Measurements from ENCODE around the gene TMEM150A. TPM values are rescaled to one million over a fixed set of nuclear protein-coding genes. Genes with fewer than 3 reads are reported as not detected.
A peak's percentile ranks its signal among the peaks of the same experiment; 100 is the strongest.
"Not testable (repeated sequence)": the region's sequence is repeated elsewhere in the genome, so short reads cannot be mapped to it uniquely, and the experiment has no call there.

Gene TMEM150A
- total RNA-seq, 1 experiment from 2014 or later = 3.6 TPM

DNA sequence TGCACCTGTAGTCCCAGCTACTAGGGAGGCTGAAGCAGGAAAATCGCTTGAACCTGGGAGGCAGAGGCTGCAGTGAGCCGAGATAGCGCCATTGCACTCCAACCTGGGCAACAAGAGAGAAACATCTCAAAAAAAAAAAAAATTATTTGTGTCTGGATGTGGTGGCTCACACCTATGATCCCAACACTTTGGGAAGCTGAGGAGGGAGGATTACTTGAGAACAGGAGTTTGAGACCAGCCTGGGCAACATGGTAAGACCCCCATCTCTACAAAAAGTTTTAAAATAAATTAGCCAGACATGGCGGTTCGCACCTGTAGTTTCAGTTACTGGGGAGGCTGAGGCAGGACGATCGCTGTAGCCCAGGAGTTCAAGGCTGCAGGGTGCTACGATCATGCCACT, 26.8 kb downstream of the TMEM150A start:
- DNase-seq (ENCODE audit: low read depth) = no peak

GRCh38 chr2:85566265-85566664, 36.2 kb downstream of the TMEM150A start:
- no peak for DNase-seq (ENCODE audit: low read depth)

GRCh38 chr2:85564144-85564563, 38.3 kb downstream of the TMEM150A start:
- no peak for DNase-seq (ENCODE audit: low read depth)

GRCh38 chr2:85561280-85562212, 41.0 kb downstream of the TMEM150A start, which contains the start of gene GGCX:
Gene GGCX (minus strand): TSS chr2:85561493. CDS start chr2:85561428, 65 bp downstream.
- DNase-seq (ENCODE audit: low read depth) = peak; percentile 89

GRCh38 chr2:85560812-85561279, 41.7 kb downstream of the TMEM150A start:
- DNase-seq (ENCODE audit: low read depth) = no peak

GRCh38 chr2:85560403-85560726, 42.1 kb downstream of the TMEM150A start:
- not testable (repeated sequence) for DNase-seq (ENCODE audit: low read depth)

GRCh38 chr2:85558160-85558559, 44.3 kb downstream of the TMEM150A start:
- DNase-seq (ENCODE audit: low read depth) = no peak

GRCh38 chr2:85557130-85557529, 45.4 kb downstream of the TMEM150A start:
- DNase-seq (ENCODE audit: low read depth) = no peak

- no peak for DNase-seq (ENCODE audit: low read depth)
Measured at GRCh38 chr2:85554980-85555612, 47.4 kb downstream of the TMEM150A start.

GRCh38 chr2:85553184-85553583, 49.3 kb downstream of the TMEM150A start:
- DNase-seq (ENCODE audit: low read depth) = no peak

GRCh38 chr2:85551698-85552678, 50.5 kb downstream of the TMEM150A start:
- DNase-seq (ENCODE audit: low read depth) = peak; percentile 70

GRCh38 chr2:85550486-85550885, 52.0 kb downstream of the TMEM150A start:
- no peak for DNase-seq (ENCODE audit: low read depth)

- DNase-seq (ENCODE audit: low read depth) = peak; percentile 75
Measured at GRCh38 chr2:85549826-85550225, 52.7 kb downstream of the TMEM150A start.

DNA sequence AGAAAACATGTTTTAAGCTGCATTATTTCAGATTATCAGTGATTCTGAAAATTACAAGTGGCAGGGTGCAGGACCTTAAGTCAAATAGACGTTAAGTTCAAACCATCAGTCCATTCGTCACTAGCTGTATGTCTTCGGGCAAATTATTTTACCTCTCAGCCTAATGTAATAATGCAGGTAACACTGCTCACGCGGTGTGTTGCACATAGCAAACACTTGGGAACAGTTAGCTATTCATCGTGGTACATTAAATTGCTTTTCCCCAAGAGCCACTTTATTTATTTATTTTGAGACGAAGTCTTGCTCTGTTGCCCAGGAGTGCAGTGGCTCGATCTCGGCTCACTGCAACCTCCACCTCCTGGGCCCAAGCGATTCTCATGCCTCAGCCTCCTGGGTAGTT, 53.4 kb downstream of the TMEM150A start:
- no peak for DNase-seq (ENCODE audit: low read depth)

- DNase-seq (ENCODE audit: low read depth) = no peak
Measured at GRCh38 chr2:85548608-85548900, 53.9 kb downstream of the TMEM150A start.

Other genes starting within 250 kb of the TMEM150A start
- gene RETSAT, start 248.2 kb downstream of the TMEM150A start, total RNA-seq (2014; rRNA removed; shearing (Covaris generic)) = 19.0 and 25.0 TPM in 2 replicates
- 9.6 and 13.1 TPM in 2 replicates for gene ELMOD3, start 247.9 kb downstream of the TMEM150A start, total RNA-seq (2014; rRNA removed; shearing (Covaris generic))
- 78.8 and 89.4 TPM in 2 replicates for gene CAPG, start 192.3 kb downstream of the TMEM150A start, total RNA-seq (2014; rRNA removed; shearing (Covaris generic))
- gene SH2D6, start 184.0 kb downstream of the TMEM150A start, total RNA-seq (2014; rRNA removed; shearing (Covaris generic)) = not detected in 2 replicates
- gene MAT2A, start 63.5 kb downstream of the TMEM150A start, total RNA-seq (2014; rRNA removed; shearing (Covaris generic)) = 42.2 and 72.4 TPM in 2 replicates
- 21.2 and 56.2 TPM in 2 replicates for gene GGCX, start 41.2 kb downstream of the TMEM150A start, total RNA-seq (2014; rRNA removed; shearing (Covaris generic))
- 0.27 TPM in 1 of 2 replicates, not detected in the other for gene VAMP8, start 25.1 kb downstream of the TMEM150A start, total RNA-seq (2014; rRNA removed; shearing (Covaris generic))
- gene VAMP5, start 18.3 kb downstream of the TMEM150A start, total RNA-seq (2014; rRNA removed; shearing (Covaris generic)) = 15.1 and 22.3 TPM in 2 replicates
- 332 and 413 TPM in 2 replicates for gene RNF181, start 7.0 kb downstream of the TMEM150A start, total RNA-seq (2014; rRNA removed; shearing (Covaris generic))
- gene C2orf68, start 9.4 kb upstream of the TMEM150A start, total RNA-seq (2014; rRNA removed; shearing (Covaris generic)) = 11.9 and 19.1 TPM in 2 replicates
- 102 and 118 TPM in 2 replicates for gene USP39, start 13.5 kb upstream of the TMEM150A start, total RNA-seq (2014; rRNA removed; shearing (Covaris generic))
- not detected in 2 replicates for gene SFTPB, start 65.5 kb upstream of the TMEM150A start, total RNA-seq (2014; rRNA removed; shearing (Covaris generic))
- gene GNLY, start 91.7 kb upstream of the TMEM150A start, total RNA-seq (2014; rRNA removed; shearing (Covaris generic)) = not detected in 2 replicates
- 21.4 and 43.0 TPM in 2 replicates for gene ATOH8, start 151.3 kb upstream of the TMEM150A start, total RNA-seq (2014; rRNA removed; shearing (Covaris generic))